Activated T-cell treated with anti-CD3 and anti-CD28 coated beads for 1 hour (primary cell): Measurements from ENCODE around the gene KCNF1.

ENCODE experiments used
- DNase-seq: peaks from one replicate; pipeline ENCODE4 v3.0.0-alpha.2; 2020; ENCODE audit warnings: low read depth

The KCNF1 gene

DNA sequence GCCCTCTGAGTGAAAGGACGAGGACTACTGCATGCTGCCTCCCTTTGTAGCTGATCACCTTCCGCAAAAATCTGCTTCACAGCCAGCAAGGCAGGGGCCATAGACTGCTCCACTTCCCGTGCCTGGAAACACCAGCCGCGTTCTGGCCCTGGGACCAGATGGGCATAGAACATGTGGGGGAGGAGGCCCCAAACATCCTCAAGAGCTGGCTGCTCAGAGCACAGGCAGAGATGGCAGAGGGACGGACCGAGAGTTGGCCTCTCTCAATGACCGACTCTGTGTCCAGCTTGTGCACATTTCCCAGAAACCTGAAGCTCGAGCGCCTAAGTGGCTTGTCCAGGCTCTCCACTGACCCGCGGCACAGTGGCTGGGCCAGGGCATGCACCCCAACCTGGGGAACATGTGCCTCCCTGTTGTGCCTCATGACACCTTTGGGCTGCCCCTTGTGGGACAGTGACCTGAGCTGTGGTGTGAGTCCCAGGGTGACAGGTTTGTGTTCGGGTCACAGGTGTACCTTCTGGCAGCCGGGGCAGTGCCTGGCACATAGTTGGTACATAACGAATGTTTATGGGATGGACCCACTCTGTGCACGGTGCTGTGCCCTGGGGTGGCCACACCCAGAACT lies 9.1 kb downstream of the KCNF1 start:
- no peak for DNase-seq

DNA sequence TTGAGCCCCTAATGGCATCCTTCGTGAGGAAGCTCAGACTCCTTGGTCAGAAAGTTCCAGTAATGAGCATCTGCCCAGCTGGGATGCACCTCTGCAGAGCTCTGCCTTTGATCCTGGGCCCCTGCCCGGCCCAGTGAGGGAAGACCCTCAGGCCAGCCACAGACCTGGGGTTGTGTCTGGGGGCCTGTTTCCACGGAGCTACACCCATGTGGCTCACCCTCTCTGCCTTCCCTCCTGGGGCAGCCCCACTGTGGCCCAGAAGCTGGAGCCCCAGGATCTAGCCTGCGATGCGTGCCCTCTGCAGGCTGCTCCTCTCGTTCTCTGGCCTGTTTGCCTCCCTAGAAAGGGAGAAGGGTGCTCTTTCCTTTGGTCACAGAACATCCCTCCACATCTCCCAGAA lies 9.8 kb downstream of the KCNF1 start:
- no peak for DNase-seq

GRCh38 chr2:10922307-10923007 lies 10.7 kb downstream of the KCNF1 start:
- DNase-seq, result no peak

- no peak for DNase-seq
These were observed 11.3 kb downstream of the KCNF1 start for GRCh38 chr2:10923008-10923375.

GRCh38 chr2:10923965-10924364 lies 12.2 kb downstream of the KCNF1 start:
- DNase-seq, result no peak

DNA sequence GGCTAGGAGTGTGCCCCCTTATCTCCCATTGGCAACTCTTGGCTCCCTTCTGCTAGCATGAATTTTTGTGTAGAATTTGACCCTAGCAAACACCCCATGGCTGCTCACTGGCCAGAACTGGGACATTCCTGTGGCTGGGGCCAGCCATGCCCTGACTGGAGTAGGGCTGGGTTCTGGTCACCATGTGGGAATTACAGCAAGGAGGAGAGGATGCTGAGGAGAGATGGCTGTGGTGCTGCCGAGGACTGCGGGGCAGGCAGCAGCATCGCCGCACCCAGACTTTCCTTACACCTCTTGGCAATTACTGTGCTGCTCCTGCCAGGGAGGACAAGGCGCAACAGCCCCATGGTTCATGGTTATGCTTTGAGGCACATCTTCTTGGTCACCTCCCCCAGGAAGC lies 12.7 kb downstream of the KCNF1 start:
- DNase-seq, result no peak

- no peak for DNase-seq
These were observed 13.1 kb downstream of the KCNF1 start for GRCh38 chr2:10924859-10925258.

DNA sequence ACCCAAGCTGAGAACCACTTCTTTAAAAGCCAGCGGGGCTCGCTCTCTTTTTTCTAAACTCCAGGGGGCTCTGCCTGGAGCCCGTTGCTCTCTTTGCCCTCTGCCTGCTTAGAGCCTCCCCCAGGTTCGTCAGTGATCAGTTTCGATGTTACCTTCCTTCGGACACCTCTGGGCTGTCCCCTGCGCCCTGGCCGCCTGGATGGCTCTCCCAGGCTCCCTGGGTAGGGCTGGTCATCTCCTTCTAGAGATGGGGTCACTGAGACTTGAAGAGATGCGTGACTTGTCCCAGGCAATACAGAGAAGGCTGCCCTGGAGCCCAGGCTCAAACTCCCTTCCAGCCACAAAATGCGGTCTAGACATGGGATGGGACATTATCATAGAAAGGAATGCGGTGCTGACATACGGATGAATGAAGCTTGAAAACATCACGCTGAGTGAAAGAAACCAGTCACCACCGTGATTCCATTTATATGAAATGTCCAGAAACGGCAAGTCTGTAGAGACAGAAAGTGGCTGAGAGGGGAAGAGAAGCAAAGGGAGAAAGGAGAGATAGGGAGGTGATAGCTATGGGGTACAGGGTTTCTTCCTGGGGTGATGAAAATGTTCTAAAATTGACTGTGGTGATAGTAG lies 14.6 kb downstream of the KCNF1 start:
- DNase-seq, result no peak

DNA sequence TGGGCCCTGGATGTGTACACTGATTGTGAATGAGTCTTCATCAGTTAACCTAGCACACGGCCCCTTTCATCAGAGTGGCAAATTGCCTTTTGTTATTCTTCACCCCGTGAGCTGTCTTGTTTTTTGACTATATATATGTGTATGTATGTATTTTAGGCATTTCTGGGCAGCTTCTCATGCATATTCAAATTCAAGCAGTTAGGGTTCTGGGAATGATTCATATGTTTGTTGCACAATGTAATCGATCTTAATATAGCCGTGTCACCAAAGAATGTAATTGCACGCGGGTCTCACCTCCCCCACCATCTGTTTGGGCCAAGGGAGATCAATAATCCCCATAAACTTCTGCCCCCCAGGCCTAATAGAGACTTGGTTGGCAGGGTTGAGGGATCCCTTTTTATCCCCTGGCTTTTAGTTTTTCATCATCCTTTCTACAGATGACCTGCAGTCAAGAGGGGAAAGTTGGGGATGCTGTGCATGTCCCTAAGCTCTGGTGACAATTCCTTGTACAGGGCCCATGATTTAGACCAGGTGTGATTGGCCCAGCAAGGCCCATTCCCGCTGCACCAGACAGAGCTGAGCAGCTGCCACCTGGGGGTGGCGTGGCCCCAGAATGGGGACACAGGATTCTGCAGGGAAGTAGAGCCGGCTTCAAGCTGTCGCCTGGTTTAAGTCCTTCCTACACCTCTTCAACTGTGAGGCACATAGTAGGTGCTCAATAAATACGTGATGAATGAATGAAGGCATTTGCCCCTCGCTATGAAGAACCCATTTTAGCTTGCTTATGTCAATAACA lies 19.2 kb downstream of the KCNF1 start:
- no peak for DNase-seq

DNA sequence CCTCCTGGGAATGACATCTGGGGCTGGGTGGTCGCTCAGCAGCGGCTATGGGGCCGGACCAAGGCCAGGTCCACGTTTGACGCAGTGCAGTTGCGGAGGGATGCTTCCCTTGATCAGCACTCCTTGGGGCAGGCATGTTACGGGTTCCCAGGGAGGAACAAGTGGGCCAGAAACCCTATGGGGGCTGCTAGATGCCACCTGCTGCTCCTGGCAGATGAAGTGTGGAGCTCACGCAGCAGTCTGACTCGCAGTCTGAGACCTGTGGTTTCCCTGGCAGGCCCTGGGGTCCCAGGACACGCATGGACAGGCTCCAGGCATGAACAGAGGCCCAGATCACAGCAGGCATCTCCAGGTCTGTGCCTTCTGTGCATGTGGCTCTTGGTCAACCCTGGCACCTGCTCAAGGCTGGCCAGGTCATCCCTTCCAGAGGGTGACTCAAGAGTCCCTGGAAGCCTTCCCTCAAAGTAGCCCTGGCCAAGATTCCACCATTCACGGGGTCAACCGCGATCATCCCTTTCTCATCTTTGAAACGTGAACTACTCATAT lies 20.0 kb downstream of the KCNF1 start:
- no peak for DNase-seq

DNA sequence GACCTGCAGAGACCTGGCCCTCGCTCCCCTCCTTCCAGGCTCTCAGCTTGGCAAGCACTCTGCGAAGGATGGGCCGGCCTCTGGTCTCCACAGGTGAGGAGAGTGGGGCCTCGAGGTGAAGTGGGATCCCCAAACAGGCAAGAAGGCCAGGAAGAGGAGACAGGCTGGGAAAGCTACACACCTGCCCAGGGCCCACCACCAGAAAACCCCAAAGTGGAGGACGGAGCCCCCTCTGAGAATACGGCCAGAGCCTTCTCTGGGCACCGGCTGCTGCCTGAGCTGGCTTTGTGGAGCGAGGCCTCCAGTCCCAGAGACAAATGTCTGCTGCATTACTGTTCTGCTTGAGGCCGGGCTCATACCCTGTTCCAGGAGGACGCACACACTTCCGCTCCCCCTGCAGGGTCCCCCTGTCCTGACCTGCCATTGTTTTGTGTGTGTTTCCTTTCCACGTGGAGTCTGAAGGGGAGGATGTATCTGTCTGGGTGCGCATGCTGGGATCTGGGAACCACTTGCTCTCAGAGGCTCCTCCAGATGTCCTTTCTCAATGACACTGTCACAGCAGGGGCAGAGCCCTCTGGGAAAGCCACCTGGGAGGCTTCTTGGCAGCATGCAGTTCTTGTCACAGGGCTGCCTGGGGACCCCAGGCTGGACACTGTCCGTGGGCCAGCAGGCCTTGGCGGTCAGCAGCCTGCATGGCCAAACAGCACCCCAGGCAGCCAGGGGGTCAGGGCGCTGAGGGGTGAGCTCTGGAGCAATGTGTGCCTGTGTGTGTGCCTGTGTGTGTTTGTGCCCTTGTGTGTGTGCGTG lies 20.8 kb downstream of the KCNF1 start:
- no peak for DNase-seq

DNA sequence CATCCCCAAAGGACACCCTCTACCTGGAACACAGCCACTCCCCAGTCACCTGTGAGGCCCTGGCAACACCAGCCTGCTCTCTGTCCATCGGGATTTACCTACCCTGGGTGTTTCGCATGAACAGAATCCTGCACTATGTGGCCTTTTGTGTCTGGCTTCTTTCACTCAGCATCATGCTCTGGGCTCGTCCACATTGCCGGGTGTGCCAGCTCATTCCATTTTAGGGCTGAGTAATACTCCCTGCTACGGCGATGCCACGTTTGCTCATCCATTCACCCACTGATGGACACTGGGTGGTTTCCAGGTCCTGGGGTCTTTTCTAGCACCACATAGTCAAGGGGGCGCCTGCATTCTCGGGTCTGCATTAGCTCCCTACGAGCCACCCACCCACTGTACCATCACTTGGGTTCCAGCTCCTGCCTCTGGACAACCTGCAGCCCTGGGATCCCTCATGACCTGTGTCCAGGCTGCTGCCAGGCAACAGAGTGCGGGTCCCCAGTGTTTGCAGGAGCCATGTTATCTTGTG lies 22.0 kb downstream of the KCNF1 start:
- DNase-seq, result no peak

GRCh38 chr2:10934308-10934978 lies 22.7 kb downstream of the KCNF1 start:
- DNase-seq, result no peak

DNA sequence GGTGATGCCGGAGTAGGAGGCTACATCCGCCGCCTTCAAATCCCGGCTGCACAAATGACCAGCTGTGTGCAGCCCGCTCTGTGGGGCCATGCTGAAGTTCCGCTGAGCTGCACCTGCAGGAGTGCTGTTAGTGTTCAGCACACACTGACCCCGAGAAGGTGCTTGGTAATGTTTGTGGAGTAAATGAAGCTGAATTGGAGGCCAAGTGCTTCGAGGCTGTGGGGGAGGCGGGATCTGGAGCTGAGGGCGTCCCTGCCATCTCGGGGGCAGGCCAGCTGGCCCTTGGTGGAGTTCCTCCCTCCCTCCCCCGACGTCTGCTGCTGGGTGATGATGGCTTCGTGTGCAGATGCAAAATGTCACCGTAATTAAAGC lies 23.2 kb downstream of the KCNF1 start:
- no peak for DNase-seq

DNA sequence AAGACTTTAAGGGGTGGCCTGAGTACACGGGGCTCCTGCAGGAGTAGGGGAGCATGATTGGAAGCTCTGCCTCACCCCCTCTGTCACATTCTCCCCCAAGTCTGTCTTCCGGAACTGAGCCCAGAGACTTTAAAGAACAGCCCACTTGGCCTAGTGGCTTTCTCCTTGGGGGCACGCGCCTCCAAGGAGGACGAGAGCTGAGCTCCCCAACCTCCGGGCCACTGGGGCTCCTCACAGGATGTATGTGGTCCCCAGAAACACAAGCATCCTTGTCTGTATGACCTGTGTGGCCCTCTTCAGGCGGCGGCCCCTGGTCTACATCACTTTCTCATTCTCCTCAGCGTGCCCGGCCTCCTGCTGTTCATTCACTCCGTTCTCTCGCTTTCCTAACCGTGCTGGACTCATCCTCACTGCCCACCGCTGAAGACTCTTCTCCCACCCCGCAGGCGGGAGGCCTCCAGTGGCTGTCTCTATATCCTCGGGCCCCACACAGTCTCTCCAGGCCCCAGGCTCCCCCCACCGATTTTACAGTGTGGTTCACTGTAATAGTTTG lies 23.7 kb downstream of the KCNF1 start:
- DNase-seq, result no peak

GRCh38 chr2:10935953-10936942 lies 24.5 kb downstream of the KCNF1 start:
- no peak for DNase-seq

- DNase-seq, result no peak
These were observed 27.3 kb downstream of the KCNF1 start for GRCh38 chr2:10939058-10939457.

GRCh38 chr2:10940596-10940995 lies 28.9 kb downstream of the KCNF1 start:
- DNase-seq, result no peak

- no peak for DNase-seq
These were observed 29.6 kb downstream of the KCNF1 start for GRCh38 chr2:10941383-10941782.
